OCI-LY3 (cell line): Measurements from ENCODE around the gene CARS1.

ENCODE experiments used
- EZH2phosphoT487 ChIP-seq: fragments of 200-600 bp; shearing (Covaris generic); IDR thresholded peaks from 2 replicates; pipeline ENCODE4 v1.6.1; 2018; ENCODE audit warnings: antibody characterized with exemption, mixed run types, low read depth
- TF ChIP-seq, protein P1 (sequence below): fragments of 200-600, 300-600 bp; sonication (generic); IDR thresholded peaks from 2 replicates; pipeline ENCODE4 v1.5.1; 2014; ENCODE audit warnings: antibody characterized with exemption, low read length, low read depth

DNA sequence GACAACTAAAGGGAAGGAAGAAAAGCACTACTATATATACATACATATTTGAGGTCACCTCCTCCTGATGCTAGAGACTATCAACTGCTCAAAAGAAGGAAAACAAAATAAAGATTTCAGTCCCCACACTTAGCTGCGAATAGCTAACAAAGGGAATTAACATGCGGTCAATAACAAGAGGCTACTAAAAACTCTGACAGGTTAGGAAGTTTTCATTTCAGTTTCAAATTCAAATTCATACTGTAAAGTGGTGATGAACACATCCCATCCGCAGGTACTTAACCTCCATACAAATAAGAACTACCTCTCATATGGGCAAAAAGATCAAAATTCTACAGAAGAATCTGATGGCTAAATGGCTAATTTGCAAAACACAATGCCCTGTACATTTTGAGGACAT, 67.7 kb downstream of the CARS1 start:
- TF ChIP-seq, protein P1, sequence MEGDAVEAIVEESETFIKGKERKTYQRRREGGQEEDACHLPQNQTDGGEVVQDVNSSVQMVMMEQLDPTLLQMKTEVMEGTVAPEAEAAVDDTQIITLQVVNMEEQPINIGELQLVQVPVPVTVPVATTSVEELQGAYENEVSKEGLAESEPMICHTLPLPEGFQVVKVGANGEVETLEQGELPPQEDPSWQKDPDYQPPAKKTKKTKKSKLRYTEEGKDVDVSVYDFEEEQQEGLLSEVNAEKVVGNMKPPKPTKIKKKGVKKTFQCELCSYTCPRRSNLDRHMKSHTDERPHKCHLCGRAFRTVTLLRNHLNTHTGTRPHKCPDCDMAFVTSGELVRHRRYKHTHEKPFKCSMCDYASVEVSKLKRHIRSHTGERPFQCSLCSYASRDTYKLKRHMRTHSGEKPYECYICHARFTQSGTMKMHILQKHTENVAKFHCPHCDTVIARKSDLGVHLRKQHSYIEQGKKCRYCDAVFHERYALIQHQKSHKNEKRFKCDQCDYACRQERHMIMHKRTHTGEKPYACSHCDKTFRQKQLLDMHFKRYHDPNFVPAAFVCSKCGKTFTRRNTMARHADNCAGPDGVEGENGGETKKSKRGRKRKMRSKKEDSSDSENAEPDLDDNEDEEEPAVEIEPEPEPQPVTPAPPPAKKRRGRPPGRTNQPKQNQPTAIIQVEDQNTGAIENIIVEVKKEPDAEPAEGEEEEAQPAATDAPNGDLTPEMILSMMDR: no peak
- no peak for TF ChIP-seq EZH2phosphoT487
